ENCODE data around the gene KLHL30. TPM values are rescaled to one million over a fixed set of nuclear protein-coding genes. Genes with fewer than 3 reads are reported as not detected.

KLHL30 gene
- total RNA-seq, 1 donor from 2014 or later = 1.2 TPM

- no peak for DNase-seq (ENCODE audit: extremely low spot score, unreplicated experiment)
- Mint-ChIP-seq H3K4me3 (ENCODE audit: unreplicated experiment) (no peak overlapping the region), H3K27me3 (ENCODE audit: unreplicated experiment) (no peaks in the 10 kb centered on the region), H3K9me3 (ENCODE audit: unreplicated experiment) (no peaks in the 10 kb centered on the region), H3K36me3 (ENCODE audit: unreplicated experiment) (no peaks in the 10 kb centered on the region), H3K27ac (ENCODE audit: unreplicated experiment) (no peak overlapping the region), H3K4me1 (ENCODE audit: unreplicated experiment) (peaks cover 1% of the 10 kb centered on the region)
- TF ChIP-seq CTCF (IDR thresholded peaks at IDR 0.05) = no peak
These were observed 9.9 kb upstream of the KLHL30 start for GRCh38 chr2:238128534-238129001.

- no peak overlapping the region for H3K27ac Mint-ChIP-seq (ENCODE audit: unreplicated experiment)
- no peak for DNase-seq (ENCODE audit: extremely low spot score, unreplicated experiment)
- peaks cover 2% of the 10 kb centered on the region for H3K4me1 Mint-ChIP-seq (ENCODE audit: unreplicated experiment)
- no peaks in the 10 kb centered on the region for H3K36me3 Mint-ChIP-seq (ENCODE audit: unreplicated experiment)
- H3K27me3 Mint-ChIP-seq (ENCODE audit: unreplicated experiment) = no peaks in the 10 kb centered on the region
- no peaks in the 10 kb centered on the region for H3K9me3 Mint-ChIP-seq (ENCODE audit: unreplicated experiment)
- no peak overlapping the region for H3K4me3 Mint-ChIP-seq (ENCODE audit: unreplicated experiment)
- no peak for TF ChIP-seq CTCF (IDR thresholded peaks at IDR 0.05)
These were observed 9.1 kb upstream of the KLHL30 start for GRCh38 chr2:238129166-238130010.

- H3K27me3 Mint-ChIP-seq (ENCODE audit: unreplicated experiment) = no peaks in the 10 kb centered on the region
- no peak for TF ChIP-seq CTCF (IDR thresholded peaks at IDR 0.05)
- H3K36me3 Mint-ChIP-seq (ENCODE audit: unreplicated experiment) = no peaks in the 10 kb centered on the region
- DNase-seq (ENCODE audit: extremely low spot score, unreplicated experiment) = no peak
- H3K9me3 Mint-ChIP-seq (ENCODE audit: unreplicated experiment) = no peaks in the 10 kb centered on the region
- peaks cover 2% of the 10 kb centered on the region for H3K4me1 Mint-ChIP-seq (ENCODE audit: unreplicated experiment)
- no peak overlapping the region for H3K27ac Mint-ChIP-seq (ENCODE audit: unreplicated experiment)
- H3K4me3 Mint-ChIP-seq (ENCODE audit: unreplicated experiment) = no peak overlapping the region
These were observed 8.3 kb upstream of the KLHL30 start for GRCh38 chr2:238130111-238130695.

- no peaks in the 10 kb centered on the region for H3K27me3 Mint-ChIP-seq (ENCODE audit: unreplicated experiment)
- H3K4me3 Mint-ChIP-seq (ENCODE audit: unreplicated experiment) = no peak overlapping the region
These were observed 7.5 kb upstream of the KLHL30 start for GRCh38 chr2:238130696-238131628.

More at GRCh38 chr2:238130696-238131628, 7.5 kb upstream of the KLHL30 start:
- Mint-ChIP-seq H3K27ac (ENCODE audit: unreplicated experiment) (no peak overlapping the region), H3K36me3 (ENCODE audit: unreplicated experiment) (no peaks in the 10 kb centered on the region), H3K9me3 (ENCODE audit: unreplicated experiment) (no peaks in the 10 kb centered on the region), H3K4me1 (ENCODE audit: unreplicated experiment) (peaks cover 2% of the 10 kb centered on the region)
- no peak for DNase-seq (ENCODE audit: extremely low spot score, unreplicated experiment)
- TF ChIP-seq CTCF (IDR thresholded peaks at IDR 0.05) = no peak
